Measurements from ENCODE around the gene SEPTIN14.
"Not testable (repeated sequence)": the region's sequence is repeated elsewhere in the genome, so short reads cannot be mapped to it uniquely, and the experiment has no call there.

SEPTIN14 gene

GRCh38 chr7:55778631-55779030 lies 83.9 kb downstream of the SEPTIN14 start:
- no peak for DNase-seq

DNA sequence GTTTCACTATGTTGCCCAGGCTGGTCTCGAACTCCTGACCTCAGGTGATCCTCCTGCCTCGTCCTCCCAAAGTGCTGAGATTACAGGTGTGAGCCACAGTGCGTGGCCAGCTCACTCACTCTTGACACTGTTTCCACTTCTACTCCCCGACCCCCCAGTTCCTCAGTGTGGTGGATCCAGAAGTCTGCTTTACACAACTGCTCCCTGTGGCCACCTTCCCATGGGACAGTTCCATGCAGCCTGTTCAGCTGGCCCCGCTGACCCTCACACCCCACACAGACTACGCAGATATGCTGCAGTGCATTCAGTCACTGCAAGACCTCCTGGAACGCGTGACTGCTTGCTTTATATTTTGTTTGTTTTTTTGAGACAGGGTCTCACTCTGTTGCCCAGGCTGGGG lies 86.4 kb downstream of the SEPTIN14 start:
- DNase-seq = no peak

GRCh38 chr7:55775051-55775420 lies 87.5 kb downstream of the SEPTIN14 start:
- DNase-seq = no peak

DNA sequence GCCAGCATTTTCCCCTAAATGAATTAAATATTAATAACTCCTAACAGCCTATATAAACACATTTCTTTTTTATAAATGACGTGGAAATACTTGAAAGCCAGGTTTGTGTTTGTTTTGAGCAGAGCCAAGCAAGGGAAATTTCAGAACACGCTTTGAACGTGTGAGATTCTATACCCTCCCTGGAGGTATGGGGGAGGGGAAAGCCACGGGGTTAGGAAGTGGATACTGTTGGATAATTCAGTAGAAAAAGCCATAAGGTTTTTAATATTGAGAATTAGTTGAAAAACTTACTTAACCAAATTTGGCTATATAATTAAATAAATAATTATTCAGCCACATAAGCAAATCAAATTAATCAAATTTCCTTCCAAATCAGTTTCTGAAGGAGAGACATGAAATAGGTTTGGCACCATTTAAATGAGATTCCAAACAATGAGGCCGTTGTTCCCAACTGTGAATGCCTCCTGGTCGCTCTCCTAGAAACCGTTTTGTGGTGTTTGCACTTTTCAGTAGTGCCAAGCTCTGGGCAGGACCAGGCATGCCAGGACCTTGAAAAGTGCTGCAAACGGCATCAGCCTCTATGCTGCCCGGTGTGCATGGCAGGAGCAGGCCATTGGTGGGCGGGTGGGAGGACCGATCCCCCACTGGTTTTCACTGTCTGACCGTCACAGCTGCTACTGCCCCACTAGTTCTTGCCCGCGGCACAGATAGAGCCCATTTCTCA lies 88.1 kb downstream of the SEPTIN14 start:
- DNase-seq = no peak

DNA sequence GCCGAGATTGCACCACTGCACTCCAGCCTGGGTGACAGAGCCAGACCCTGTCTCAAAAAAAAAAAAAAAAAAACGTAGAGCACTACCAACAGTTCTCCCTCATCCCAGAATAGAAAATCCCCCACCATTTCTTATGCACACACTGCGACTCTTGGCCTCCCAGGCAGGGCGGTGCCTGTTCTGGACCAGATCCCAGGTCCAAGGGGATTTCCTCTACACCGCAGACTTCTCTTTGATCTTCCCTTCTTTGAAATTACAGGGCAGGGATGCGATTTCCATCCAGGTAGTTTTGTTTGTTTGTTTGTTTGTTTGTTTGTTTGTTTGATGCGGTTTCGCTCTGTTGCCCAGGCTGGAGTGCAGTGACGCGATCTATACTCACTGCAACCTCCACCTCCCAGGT lies 91.8 kb downstream of the SEPTIN14 start:
- DNase-seq = no peak

DNA sequence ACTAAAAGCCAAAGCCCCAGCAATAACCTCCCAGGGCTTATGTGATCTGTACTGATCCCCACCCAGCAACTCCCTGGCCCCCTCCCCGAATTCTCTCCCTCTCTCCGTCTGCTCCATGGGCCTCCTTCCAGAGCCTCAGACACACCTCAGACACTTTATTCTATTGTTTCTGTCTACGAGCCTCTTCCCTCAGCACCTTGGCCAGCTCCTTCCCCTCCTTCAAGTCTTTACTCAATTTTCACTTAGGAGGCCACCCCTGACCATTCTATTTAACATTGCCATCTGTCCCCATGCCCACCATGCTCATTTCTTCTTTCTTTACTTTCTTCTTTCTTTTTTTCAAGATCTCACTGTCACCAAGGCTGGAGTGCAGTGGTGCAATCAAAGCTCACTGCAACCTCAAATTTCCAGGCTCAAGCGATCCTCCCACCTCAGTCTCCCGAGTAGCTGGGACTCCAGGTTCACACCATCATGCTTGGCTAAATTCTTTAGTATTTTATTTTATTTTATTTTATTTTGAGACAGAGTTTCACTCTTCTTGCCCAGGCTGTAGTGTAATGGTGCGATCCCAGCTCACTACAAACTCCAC lies 109.2 kb downstream of the SEPTIN14 start:
- DNase-seq = not testable (repeated sequence)

GRCh38 chr7:55744706-55745105 lies 117.8 kb downstream of the SEPTIN14 start:
- DNase-seq = not testable (repeated sequence)
